ENCODE data around the gene COL16A1. TPM values are rescaled to one million over a fixed set of nuclear protein-coding genes. Genes with fewer than 3 reads are reported as not detected.

COL16A1 gene
- total and polyA plus RNA-seq, 2 of the 13 experiments (the other 11 are each of a cell fraction or from before 2014, with no cell fraction given): 4.3 to 12.2 TPM

DNA sequence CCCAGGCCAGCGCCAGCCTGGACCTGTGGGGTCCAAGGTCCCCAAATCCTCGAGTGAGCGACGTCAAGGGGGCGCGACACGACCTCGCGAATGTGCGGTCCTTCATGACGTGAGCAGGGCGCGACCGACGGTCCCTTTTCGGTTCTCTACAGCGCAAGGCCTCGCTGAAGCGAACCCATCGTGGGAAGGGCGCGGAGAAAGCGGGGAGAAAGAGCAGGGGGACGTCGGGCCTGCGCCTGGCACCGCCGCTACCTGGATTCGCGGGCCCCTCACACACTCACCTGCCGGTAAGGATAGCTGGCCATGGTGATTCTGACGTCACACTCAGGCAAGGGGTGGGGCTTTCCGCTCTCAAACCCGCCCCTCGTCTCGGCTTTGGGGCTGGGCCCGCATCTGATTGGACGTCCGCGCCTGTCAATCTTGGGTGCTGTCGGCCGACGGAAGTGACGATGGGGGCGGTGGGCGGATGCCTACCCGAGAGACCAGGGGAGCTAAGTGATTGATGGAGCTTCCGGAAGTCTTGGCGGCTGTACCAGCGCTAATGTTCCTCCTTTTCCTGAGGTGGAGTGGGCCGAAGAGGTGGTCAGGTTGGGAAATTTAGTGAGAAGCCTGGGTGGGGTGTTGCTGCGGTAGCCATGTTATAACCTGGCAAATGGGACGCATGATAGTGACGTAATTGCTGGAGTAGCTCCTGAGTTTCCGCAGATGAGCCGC, 59.1 kb downstream of the COL16A1 start, which contains the start of gene PEF1 (continued):
- TF ChIP-seq ZNF256 (CRISPR knock-in tag; conservative IDR thresholded peaks at IDR 0.05) (0 out of 2 replicates have a peak, but pooled peaks have one; percentile 54), ZNF678 (CRISPR knock-in tag; IDR thresholded peaks at IDR 0.05) (peak; percentile 26; the same call in 1 of the 2 replicates), ZNF383 (CRISPR knock-in tag; IDR thresholded peaks at IDR 0.05; ENCODE audit: borderline replicate concordance) (0 out of 2 replicates have a peak, but pooled peaks have one; percentile 20), SMAD3 (CRISPR knock-in tag; IDR thresholded peaks at IDR 0.05) (no peak; the same call in none of the 2 replicates), ZNF616 (CRISPR knock-in tag; IDR thresholded peaks at IDR 0.05; ENCODE audit: low read depth) (peak; percentile 58; the same call in 1 of the 2 replicates), PPARG (CRISPR knock-in tag; conservative IDR thresholded peaks at IDR 0.05) (no peak; the same call in 1 of the 2 replicates), HOXD1 (CRISPR knock-in tag; IDR thresholded peaks at IDR 0.05) (no peak; the same call in 1 of the 2 replicates), TOPORS (CRISPR knock-in tag; IDR thresholded peaks at IDR 0.05) (0 out of 2 replicates have a peak, but pooled peaks have one; percentile 42), CBFB (CRISPR knock-in tag; IDR thresholded peaks at IDR 0.05) (peak; percentile 79; the same call in 1 of the 2 replicates), TRIM24 (CRISPR knock-in tag; IDR thresholded peaks at IDR 0.05) (no peak), SRY (CRISPR knock-in tag; IDR thresholded peaks at IDR 0.05) (peak; percentile 95), PRMT3 (CRISPR knock-in tag; IDR thresholded peaks at IDR 0.05; ENCODE audit: borderline replicate concordance, low read depth) (no peak), ZNF768 (CRISPR knock-in tag; IDR thresholded peaks at IDR 0.05) (no peak), FOXA3 (CRISPR knock-in tag; IDR thresholded peaks at IDR 0.05) (no peak; the same call in none of the 2 replicates), ZNF124 (CRISPR knock-in tag; IDR thresholded peaks at IDR 0.05) (0 out of 2 replicates have a peak, but pooled peaks have one; percentile 27)
- TF ChIP-seq, protein P1, sequence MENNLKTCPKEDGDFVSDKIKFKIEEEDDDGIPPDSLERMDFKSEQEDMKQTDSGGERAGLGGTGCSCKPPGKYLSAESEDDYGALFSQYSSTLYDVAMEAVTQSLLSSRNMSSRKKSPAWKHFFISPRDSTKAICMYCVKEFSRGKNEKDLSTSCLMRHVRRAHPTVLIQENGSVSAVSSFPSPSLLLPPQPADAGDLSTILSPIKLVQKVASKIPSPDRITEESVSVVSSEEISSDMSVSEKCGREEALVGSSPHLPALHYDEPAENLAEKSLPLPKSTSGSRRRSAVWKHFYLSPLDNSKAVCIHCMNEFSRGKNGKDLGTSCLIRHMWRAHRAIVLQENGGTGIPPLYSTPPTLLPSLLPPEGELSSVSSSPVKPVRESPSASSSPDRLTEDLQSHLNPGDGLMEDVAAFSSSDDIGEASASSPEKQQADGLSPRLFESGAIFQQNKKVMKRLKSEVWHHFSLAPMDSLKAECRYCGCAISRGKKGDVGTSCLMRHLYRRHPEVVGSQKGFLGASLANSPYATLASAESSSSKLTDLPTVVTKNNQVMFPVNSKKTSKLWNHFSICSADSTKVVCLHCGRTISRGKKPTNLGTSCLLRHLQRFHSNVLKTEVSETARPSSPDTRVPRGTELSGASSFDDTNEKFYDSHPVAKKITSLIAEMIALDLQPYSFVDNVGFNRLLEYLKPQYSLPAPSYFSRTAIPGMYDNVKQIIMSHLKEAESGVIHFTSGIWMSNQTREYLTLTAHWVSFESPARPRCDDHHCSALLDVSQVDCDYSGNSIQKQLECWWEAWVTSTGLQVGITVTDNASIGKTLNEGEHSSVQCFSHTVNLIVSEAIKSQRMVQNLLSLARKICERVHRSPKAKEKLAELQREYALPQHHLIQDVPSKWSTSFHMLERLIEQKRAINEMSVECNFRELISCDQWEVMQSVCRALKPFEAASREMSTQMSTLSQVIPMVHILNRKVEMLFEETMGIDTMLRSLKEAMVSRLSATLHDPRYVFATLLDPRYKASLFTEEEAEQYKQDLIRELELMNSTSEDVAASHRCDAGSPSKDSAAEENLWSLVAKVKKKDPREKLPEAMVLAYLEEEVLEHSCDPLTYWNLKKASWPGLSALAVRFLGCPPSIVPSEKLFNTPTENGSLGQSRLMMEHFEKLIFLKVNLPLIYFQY (CRISPR knock-in tag; IDR thresholded peaks at IDR 0.05; ENCODE audit: borderline replicate concordance): no peak
- TF ChIP-seq, protein P2, sequence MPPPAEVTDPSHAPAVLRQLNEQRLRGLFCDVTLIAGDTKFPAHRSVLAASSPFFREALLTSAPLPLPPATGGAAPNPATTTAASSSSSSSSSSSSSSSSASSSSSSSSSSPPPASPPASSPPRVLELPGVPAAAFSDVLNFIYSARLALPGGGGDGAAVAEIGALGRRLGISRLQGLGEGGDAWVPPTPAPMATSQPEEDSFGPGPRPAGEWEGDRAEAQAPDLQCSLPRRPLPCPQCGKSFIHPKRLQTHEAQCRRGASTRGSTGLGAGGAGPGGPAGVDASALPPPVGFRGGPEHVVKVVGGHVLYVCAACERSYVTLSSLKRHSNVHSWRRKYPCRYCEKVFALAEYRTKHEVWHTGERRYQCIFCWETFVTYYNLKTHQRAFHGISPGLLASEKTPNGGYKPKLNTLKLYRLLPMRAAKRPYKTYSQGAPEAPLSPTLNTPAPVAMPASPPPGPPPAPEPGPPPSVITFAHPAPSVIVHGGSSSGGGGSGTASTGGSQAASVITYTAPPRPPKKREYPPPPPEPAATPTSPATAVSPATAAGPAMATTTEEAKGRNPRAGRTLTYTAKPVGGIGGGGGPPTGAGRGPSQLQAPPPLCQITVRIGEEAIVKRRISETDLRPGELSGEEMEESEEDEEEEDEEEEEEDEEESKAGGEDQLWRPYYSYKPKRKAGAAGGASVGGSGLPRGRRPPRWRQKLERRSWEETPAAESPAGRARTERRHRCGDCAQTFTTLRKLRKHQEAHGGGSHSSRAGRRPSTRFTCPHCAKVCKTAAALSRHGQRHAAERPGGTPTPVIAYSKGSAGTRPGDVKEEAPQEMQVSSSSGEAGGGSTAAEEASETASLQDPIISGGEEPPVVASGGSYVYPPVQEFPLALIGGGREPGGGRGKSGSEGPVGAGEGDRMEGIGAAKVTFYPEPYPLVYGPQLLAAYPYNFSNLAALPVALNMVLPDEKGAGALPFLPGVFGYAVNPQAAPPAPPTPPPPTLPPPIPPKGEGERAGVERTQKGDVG (CRISPR knock-in tag; IDR thresholded peaks at IDR 0.05; ENCODE audit: borderline replicate concordance): no peak; the same call in 1 of the 2 replicates
- TF ChIP-seq, protein P3, sequence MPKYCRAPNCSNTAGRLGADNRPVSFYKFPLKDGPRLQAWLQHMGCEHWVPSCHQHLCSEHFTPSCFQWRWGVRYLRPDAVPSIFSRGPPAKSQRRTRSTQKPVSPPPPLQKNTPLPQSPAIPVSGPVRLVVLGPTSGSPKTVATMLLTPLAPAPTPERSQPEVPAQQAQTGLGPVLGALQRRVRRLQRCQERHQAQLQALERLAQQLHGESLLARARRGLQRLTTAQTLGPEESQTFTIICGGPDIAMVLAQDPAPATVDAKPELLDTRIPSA (CRISPR knock-in tag; IDR thresholded peaks at IDR 0.05; ENCODE audit: borderline replicate concordance): no peak
- TF ChIP-seq, protein P4, sequence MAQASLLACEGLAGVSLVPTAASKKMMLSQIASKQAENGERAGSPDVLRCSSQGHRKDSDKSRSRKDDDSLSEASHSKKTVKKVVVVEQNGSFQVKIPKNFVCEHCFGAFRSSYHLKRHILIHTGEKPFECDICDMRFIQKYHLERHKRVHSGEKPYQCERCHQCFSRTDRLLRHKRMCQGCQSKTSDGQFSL (CRISPR knock-in tag; IDR thresholded peaks at IDR 0.05): no peak; the same call in 1 of the 2 replicates
- TF ChIP-seq, protein P5, sequence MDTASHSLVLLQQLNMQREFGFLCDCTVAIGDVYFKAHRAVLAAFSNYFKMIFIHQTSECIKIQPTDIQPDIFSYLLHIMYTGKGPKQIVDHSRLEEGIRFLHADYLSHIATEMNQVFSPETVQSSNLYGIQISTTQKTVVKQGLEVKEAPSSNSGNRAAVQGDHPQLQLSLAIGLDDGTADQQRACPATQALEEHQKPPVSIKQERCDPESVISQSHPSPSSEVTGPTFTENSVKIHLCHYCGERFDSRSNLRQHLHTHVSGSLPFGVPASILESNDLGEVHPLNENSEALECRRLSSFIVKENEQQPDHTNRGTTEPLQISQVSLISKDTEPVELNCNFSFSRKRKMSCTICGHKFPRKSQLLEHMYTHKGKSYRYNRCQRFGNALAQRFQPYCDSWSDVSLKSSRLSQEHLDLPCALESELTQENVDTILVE (CRISPR knock-in tag; IDR thresholded peaks at IDR 0.05): peak; percentile 61; the same call in 1 of the 2 replicates
